ENCODE results near the gene BMAL1. TPM values are rescaled to one million over a fixed set of nuclear protein-coding genes. Genes with fewer than 3 reads are reported as not detected.

The BMAL1 gene
- total RNA-seq, 1 experiment from 2014 or later = 3.3 TPM

GRCh38 chr11:13349046-13349445 is 71.5 kb downstream of the BMAL1 start:
- Histone ChIP-seq H2AFZ (ENCODE audit: low read length) (no peak overlapping the region), H3K27me3 (ENCODE audit: insufficient read depth, low read length) (no peaks in the 10 kb centered on the region), H3K23ac (ENCODE audit: insufficient read length, low read depth, low read length) (no peak overlapping the region), H2BK5ac (ENCODE audit: insufficient read length, low read length) (no peak overlapping the region), H2BK120ac (ENCODE audit: low read depth, low read length, poor library complexity, severe bottlenecking) (no peak overlapping the region), H2AK5ac (ENCODE audit: insufficient read length, low read length) (no peak overlapping the region), H3K9ac (ENCODE audit: extremely low read depth, insufficient read length, low read length) (no peak overlapping the region), H4K5ac (ENCODE audit: insufficient read length, low read depth, low read length) (no peak overlapping the region), H3K4me1 (ENCODE audit: insufficient read depth, low read length) (no peaks in the 10 kb centered on the region), H3K23me2 (ENCODE audit: insufficient read length, low read depth, low read length, poor library complexity, severe bottlenecking) (peaks cover 4% of the 10 kb centered on the region), H4K20me1 (ENCODE audit: control insufficient read depth, insufficient read depth, insufficient read length) (no peaks in the 10 kb centered on the region), H3T11ph (ENCODE audit: low read length) (no peak overlapping the region), H3K27ac (ENCODE audit: insufficient read length, low read depth, low read length) (no peak overlapping the region), H3K4ac (ENCODE audit: low read depth, low read length) (no peak overlapping the region), H3K18ac (ENCODE audit: insufficient read length, low read depth, low read length) (no peak overlapping the region), H3K4me2 (ENCODE audit: insufficient read depth, insufficient read length, low read length) (no peak overlapping the region), H4K91ac (ENCODE audit: insufficient read length, low read depth, low read length) (no peak overlapping the region), H2BK20ac (ENCODE audit: low read depth, low read length, poor library complexity, severe bottlenecking) (no peak overlapping the region), H3K79me1 (ENCODE audit: insufficient read depth, low read depth, low read length, poor library complexity, severe bottlenecking) (no peaks in the 10 kb centered on the region), H4K8ac (replicated peaks; ENCODE audit: insufficient read length, low read depth, low read length) (no peak overlapping the region), H3K14ac (ENCODE audit: insufficient read depth, low read length) (no peak overlapping the region), H3K56ac (ENCODE audit: insufficient read length, low read depth, low read length) (no peak overlapping the region), H3K79me2 (ENCODE audit: insufficient read depth, low read length) (no peaks in the 10 kb centered on the region), H2BK15ac (ENCODE audit: low read depth, low read length) (no peak overlapping the region), H2BK12ac (ENCODE audit: insufficient read length, low read depth, low read length) (no peak overlapping the region), H3K9me3 (ENCODE audit: control insufficient read depth, low read depth, low read length) (no peaks in the 10 kb centered on the region)
- H3K27me3 Mint-ChIP-seq (ENCODE audit: low read depth) = no peaks in the 10 kb centered on the region
- H3K4me3 Mint-ChIP-seq = no peak overlapping the region
- peaks cover 8 to 9% of the 10 kb centered on the region in 2 experiments for H3K4me1 Mint-ChIP-seq
- H3K27ac Mint-ChIP-seq = no peak overlapping the region
- DNase-seq = no peak
- no peaks in the 10 kb centered on the region for H3K9me3 Mint-ChIP-seq
- TF ChIP-seq, protein P1, sequence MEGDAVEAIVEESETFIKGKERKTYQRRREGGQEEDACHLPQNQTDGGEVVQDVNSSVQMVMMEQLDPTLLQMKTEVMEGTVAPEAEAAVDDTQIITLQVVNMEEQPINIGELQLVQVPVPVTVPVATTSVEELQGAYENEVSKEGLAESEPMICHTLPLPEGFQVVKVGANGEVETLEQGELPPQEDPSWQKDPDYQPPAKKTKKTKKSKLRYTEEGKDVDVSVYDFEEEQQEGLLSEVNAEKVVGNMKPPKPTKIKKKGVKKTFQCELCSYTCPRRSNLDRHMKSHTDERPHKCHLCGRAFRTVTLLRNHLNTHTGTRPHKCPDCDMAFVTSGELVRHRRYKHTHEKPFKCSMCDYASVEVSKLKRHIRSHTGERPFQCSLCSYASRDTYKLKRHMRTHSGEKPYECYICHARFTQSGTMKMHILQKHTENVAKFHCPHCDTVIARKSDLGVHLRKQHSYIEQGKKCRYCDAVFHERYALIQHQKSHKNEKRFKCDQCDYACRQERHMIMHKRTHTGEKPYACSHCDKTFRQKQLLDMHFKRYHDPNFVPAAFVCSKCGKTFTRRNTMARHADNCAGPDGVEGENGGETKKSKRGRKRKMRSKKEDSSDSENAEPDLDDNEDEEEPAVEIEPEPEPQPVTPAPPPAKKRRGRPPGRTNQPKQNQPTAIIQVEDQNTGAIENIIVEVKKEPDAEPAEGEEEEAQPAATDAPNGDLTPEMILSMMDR (conservative IDR thresholded peaks at IDR 0.05) = no peak
- H3K36me3 Mint-ChIP-seq (ENCODE audit: insufficient read depth in 1 of 3, low read depth in 3 of 3) = no peaks in the 10 kb centered on the region
- WGBS (ENCODE audit: extremely low coverage, insufficient read length, low lambda C conversion rate) = no CpG with 5 or more reads among the region's 6 CpGs
